HepG2 (cell line): ENCODE results near the gene ADGRV1. TPM values are rescaled to one million over a fixed set of nuclear protein-coding genes. Genes with fewer than 3 reads are reported as not detected.
A peak's percentile ranks its signal among the peaks of the same experiment; 100 is the strongest.

Experiments used
- ATAC-seq: fragments of 200-7000 bp; cut with Tn5 transposase; 3 replicates; pipeline ENCODE4 v1.9.1; 2020; ENCODE audit warnings: mild to moderate bottlenecking, moderate library complexity
- BruUV-seq: library from RNA; stranded (reverse); fragments of 400-500 nt; replicated peaks from 2 replicates; lab custom pipeline; 2021; lab: Mats Ljungman, UMichigan
- CTCF ChIA-PET: fragments of 300-600 bp; formaldehyde crosslinking; extraction: SDS; loops from one replicate; lab custom pipeline; 2021; ENCODE audit warnings: low total read pairs, inconsistent platforms, low intra/inter-chr PET ratio; lab: Yijun Ruan, JAX
- POLR2A ChIA-PET: fragments of 350-600 bp; sonication (Branson Sonifier 250); formaldehyde crosslinking; loops from one replicate; lab custom pipeline; 2020; ENCODE audit warnings: antibody characterized with exemption, inconsistent platforms; lab: Yijun Ruan, JAX
- DNase-seq: peaks from one replicate; pipeline ENCODE4 v3.0.0-alpha.2; 2015; ENCODE audit warnings: low spot score
- FAIRE-seq: peaks from 3 replicates; lab custom pipeline; 2011; peaks lifted over from hg19 to GRCh38; lab: Jason Lieb, UNC
- H2AFZ ChIP-seq: one replicate; pipeline ENCODE4 v1.6.1; 2011; ENCODE audit warnings: low read length, inconsistent platforms
- H3K27ac ChIP-seq: fragments of 300-600 bp; 3 replicates; pipeline ENCODE4 v1.8.0; 2011; ENCODE audit warnings: mixed run types, mild to moderate bottlenecking, mixed read lengths, low read length, inconsistent platforms; ENCODE audit not compliant: insufficient read depth; ENCODE audit errors: extremely low read length
- H3K27me3 ChIP-seq, 2 experiments: fragments of 200-600 bp in 1 of 2; 2 replicates in 1 of 2; 3 replicates in 1 of 2; pipeline versions ENCODE4 v1.6.0 to v1.8.0; 2011; ENCODE audit warnings: low read length in 2 of 2, mild to moderate bottlenecking in 2 of 2, moderate library complexity in 2 of 2, inconsistent platforms in 1 of 2; ENCODE audit not compliant: insufficient read depth in 2 of 2, control insufficient read depth in 1 of 2
- H3K36me3 ChIP-seq, 2 experiments: fragments of 200-600 bp in 1 of 2; replicated peaks in 1 of 2; 2 replicates in 1 of 2; 3 replicates in 1 of 2; pipeline versions ENCODE4 v1.5.1 to v1.8.0; 2011; ENCODE audit warnings: low read length in 2 of 2, inconsistent platforms in 1 of 2; ENCODE audit not compliant: insufficient read depth in 2 of 2, control insufficient read depth in 1 of 2
- H3K4me1 ChIP-seq: 2 replicates; pipeline ENCODE4 v1.5.1; 2012; ENCODE audit warnings: low read length, inconsistent platforms; ENCODE audit not compliant: insufficient read depth
- H3K4me2 ChIP-seq: 2 replicates; pipeline ENCODE4 v1.6.0; 2011; ENCODE audit warnings: low read depth, low read length, inconsistent platforms
- H3K4me3 ChIP-seq, 3 experiments: fragments of 200-600 bp in 1 of 3; sonication (generic), shearing (Covaris generic) in 1 of 3; replicated peaks in 1 of 3; 2 replicates each; pipeline ENCODE4 v1.5.1; 2011 to 2016; ENCODE audit warnings: low read length in 3 of 3, inconsistent platforms in 2 of 3, low read depth in 2 of 3, mild to moderate bottlenecking in 2 of 3, control low read depth in 1 of 3, mixed read lengths in 1 of 3; ENCODE audit not compliant: insufficient read depth in 1 of 3
- H3K79me2 ChIP-seq: one replicate; pipeline ENCODE4 v1.6.1; 2011; ENCODE audit warnings: low read length, inconsistent platforms; ENCODE audit not compliant: insufficient read depth
- H3K9ac ChIP-seq: 2 replicates; pipeline ENCODE4 v1.6.0; 2011; ENCODE audit warnings: mild to moderate bottlenecking, low read depth, low read length, inconsistent platforms; ENCODE audit not compliant: insufficient read depth
- H3K9me3 ChIP-seq: 2 replicates; pipeline ENCODE4 v1.5.1; 2012; ENCODE audit warnings: mild to moderate bottlenecking, low read length
- H4K20me1 ChIP-seq: 2 replicates; pipeline ENCODE4 v1.6.0; 2011; ENCODE audit warnings: inconsistent platforms, mild to moderate bottlenecking, low read length, moderate library complexity; ENCODE audit not compliant: insufficient read depth
- BCLAF1 ChIP-seq: fragments of 450-650 bp; IDR thresholded peaks from 2 replicates; pipeline ENCODE4 v1.6.1; 2017; ENCODE audit warnings: mild to moderate bottlenecking
- GLMP ChIP-seq: sonication (generic); formaldehyde crosslinking; IDR thresholded peaks from 2 replicates; pipeline ENCODE4 v1.9.0; 2021; ENCODE audit warnings: missing genetic modification reagents, mild to moderate bottlenecking, borderline replicate concordance
- MEF2D ChIP-seq: sonication (generic); formaldehyde crosslinking; IDR thresholded peaks from 2 replicates; pipeline ENCODE4 v1.5.1; 2020; ENCODE audit warnings: mild to moderate bottlenecking, missing genetic modification reagents
- MEIS1 ChIP-seq: sonication (generic); formaldehyde crosslinking; IDR thresholded peaks from 2 replicates; pipeline ENCODE4 v1.9.0; 2021; ENCODE audit warnings: mild to moderate bottlenecking, missing genetic modification reagents, moderate library complexity, borderline replicate concordance
- MTF2 ChIP-seq: sonication (generic); formaldehyde crosslinking; IDR thresholded peaks from 2 replicates; pipeline ENCODE4 v1.5.0; 2020; ENCODE audit warnings: missing genetic modification reagents, borderline replicate concordance
- SAP130 ChIP-seq: IDR thresholded peaks from 2 replicates; pipeline ENCODE4 v1.6.1; 2016; ENCODE audit warnings: low read depth
- SIN3B ChIP-seq: fragments of 150-350 bp; IDR thresholded peaks from 2 replicates; pipeline ENCODE4 v1.6.1; 2014; ENCODE audit warnings: low read length
- SP5 ChIP-seq: IDR thresholded peaks from 2 replicates; pipeline ENCODE4 v1.6.1; 2016; ENCODE audit warnings: low read depth, borderline replicate concordance
- ZNF362 ChIP-seq: sonication (generic); formaldehyde crosslinking; IDR thresholded peaks from 2 replicates; pipeline ENCODE4 v1.4.0; 2020; ENCODE audit warnings: missing genetic modification reagents, mild to moderate bottlenecking, borderline replicate concordance
- ZNF576 ChIP-seq: sonication (generic); formaldehyde crosslinking; IDR thresholded peaks from 2 replicates; pipeline ENCODE4 v1.4.0; 2020; ENCODE audit warnings: mild to moderate bottlenecking, missing genetic modification reagents
- ZNF770 ChIP-seq: sonication (generic); formaldehyde crosslinking; IDR thresholded peaks from 2 replicates; pipeline ENCODE4 v1.5.0; 2020; ENCODE audit warnings: mild to moderate bottlenecking, missing genetic modification reagents
- WGBS: methylation state at CpG from one replicate; pipeline ENCODE4 v1.1.6; 2017; ENCODE audit warnings: low lambda C conversion rate; 5-methylcytosine and 5-hydroxymethylcytosine counted together
- in situ Hi-C: cut with HindIII; loops from 2 replicates; pipeline ENCODE4 v1.10.0; 2017; ENCODE audit warnings: low pct_unique_long_range_greater_than_20kb; ENCODE audit not compliant: extremely low pct_ligation_motif_present
- intact Hi-C: fragments of 100-400 bp; cut with micrococcal nuclease; formaldehyde crosslinking; loops from one replicate; pipeline ENCODE4 v1.10.0; 2022; ENCODE audit not compliant: unreplicated experiment
- polyA plus RNA-seq, 8 experiments: library from polyadenylated mRNA; depleted of rRNA in 3 of 8; stranded (reverse) in 7 of 8; unstranded in 1 of 8; fragments of >200 nt; fragmentation: Illumina TruSeq in 4 of 8; extraction: Trizol in 4 of 8; gene quantifications; 2 replicates each; pipeline versions ENCODE4 v1.2.1 to v1.2.3, GENCODE V29; 2011 to 2016; ENCODE audit warnings: low read depth in 4 of 8, missing spikeins in 1 of 8, mixed read lengths in 1 of 8; ENCODE audit not compliant: insufficient read depth in 1 of 8
- total RNA-seq, 5 experiments: library from RNA; depleted of rRNA; stranded (reverse); fragments of >200 nt; fragmentation: Illumina TruSeq; extraction: Trizol; gene quantifications; 2 replicates each; pipeline ENCODE4 v1.2.3, GENCODE V29; 2016; ENCODE audit warnings: low read depth in 1 of 5

Gene ADGRV1
- total and polyA plus RNA-seq, 2 of the 13 experiments (the other 11 are each of a cell fraction or from before 2014, with no cell fraction given): 1.7 to 3.9 TPM

GRCh38 chr5:90514520-90514919, 44.1 kb upstream of the ADGRV1 start:
- no peaks in the 10 kb centered on the region for H4K20me1 ChIP-seq
- 80% methylated on average over 3 of the region's 3 CpGs for WGBS
- ATAC-seq (no peak), FAIRE-seq (no peak), DNase-seq (no peak)
- POLR2A ChIA-PET: no interaction called here
- H3K36me3 ChIP-seq: 0 out of 5 replicates have a peak, but pooled peaks cover 0 to 1% of the 10 kb centered on the region in 2 experiments
- no peak overlapping the region for H3K27ac ChIP-seq
- CTCF ChIA-PET: no interaction called here
- intact Hi-C loops: no loop called here
- H3K9me3 ChIP-seq: no peaks in the 10 kb centered on the region
- no peak overlapping the region for H2AFZ ChIP-seq
- H3K4me1 ChIP-seq: no peaks in the 10 kb centered on the region
- H3K9ac ChIP-seq: no peak overlapping the region
- BruUV-seq: no TSS peak
- TF ChIP-seq ZNF770 (CRISPR knock-in tag) (peak; percentile 76), GLMP (CRISPR knock-in tag) (no peak)
- TF ChIP-seq, all 625 proteins: peak for 1
- Histone ChIP-seq H3K4me2 (no peak overlapping the region), H3K4me3 (no peak overlapping the region), H3K27me3 (no peaks in the 10 kb centered on the region), H3K79me2 (no peaks in the 10 kb centered on the region)
- in situ Hi-C loops: no loop called here

GRCh38 chr5:90518661-90519060, 39.9 kb upstream of the ADGRV1 start:
- Histone ChIP-seq H2AFZ (no peak overlapping the region), H3K27ac (no peak overlapping the region), H3K4me1 (no peaks in the 10 kb centered on the region), H3K36me3 (peaks cover 1 to 23% of the 10 kb centered on the region in 2 experiments; a peak in 2 of 5 replicates), H4K20me1 (no peaks in the 10 kb centered on the region), H3K4me2 (no peak overlapping the region), H3K4me3 (no peak overlapping the region), H3K79me2 (no peaks in the 10 kb centered on the region), H3K9ac (no peak overlapping the region), H3K9me3 (no peaks in the 10 kb centered on the region), H3K27me3 (no peaks in the 10 kb centered on the region)
- no peak for DNase-seq
- no peak for FAIRE-seq
- no peak for ATAC-seq
- in situ Hi-C loops (no loop called here), intact Hi-C loops (no loop called here)
- TSS peak; percentile 6 for BruUV-seq
- POLR2A ChIA-PET: no interaction called here
- CTCF ChIA-PET: no interaction called here
- TF ChIP-seq MTF2 (CRISPR knock-in tag): no peak
- no peak for TF ChIP-seq MEF2D
- no peak for TF ChIP-seq ZNF362 (CRISPR knock-in tag)
- TF ChIP-seq MEIS1 (CRISPR knock-in tag): no peak
- TF ChIP-seq ZNF576 (CRISPR knock-in tag): no peak
- TF ChIP-seq SIN3B: no peak
- TF ChIP-seq SP5 (CRISPR knock-in tag): no peak
- TF ChIP-seq BCLAF1: no peak
- TF ChIP-seq SAP130: no peak
